ENCODE results near the gene TAS2R30. TPM values are rescaled to one million over a fixed set of nuclear protein-coding genes. Genes with fewer than 3 reads are reported as not detected.

TAS2R30 gene
- total RNA-seq, 2 donors from 2014 or later = 1.5 to 3.7 TPM

DNA sequence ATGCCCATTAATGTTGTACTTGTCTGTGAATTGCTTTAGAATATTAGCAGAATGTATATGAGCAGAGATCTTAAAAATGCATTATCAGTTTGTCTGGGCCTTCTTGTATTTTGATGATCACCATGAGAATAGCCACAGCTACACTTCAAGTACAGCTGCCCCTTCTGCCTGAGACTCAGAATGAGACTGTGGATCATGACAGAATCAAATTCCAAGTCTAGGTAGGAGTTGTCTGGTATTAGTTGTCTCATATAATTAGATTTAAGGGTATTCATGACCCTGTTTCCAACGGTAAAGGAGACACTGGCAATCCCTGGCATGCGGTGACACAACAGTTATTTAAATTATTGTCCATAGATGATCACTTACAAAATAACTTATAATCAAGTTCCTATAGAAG is 18.3 kb upstream of the TAS2R30 start:
- Histone ChIP-seq H3K9me3 (no peaks in the 10 kb centered on the region), H3K4me1 (replicated peaks) (no peaks in the 10 kb centered on the region), H3K36me3 (no peaks in the 10 kb centered on the region), H3K4me3 (no peak overlapping the region), H3K27me3 (replicated peaks; ENCODE audit: insufficient read depth) (no peaks in the 10 kb centered on the region), H3K27ac (no peak overlapping the region)
- DNase-seq (ENCODE audit: low spot score) = no peak
- no peak for TF ChIP-seq POLR2A (IDR thresholded peaks at IDR 0.05)
- TF ChIP-seq, protein P1, sequence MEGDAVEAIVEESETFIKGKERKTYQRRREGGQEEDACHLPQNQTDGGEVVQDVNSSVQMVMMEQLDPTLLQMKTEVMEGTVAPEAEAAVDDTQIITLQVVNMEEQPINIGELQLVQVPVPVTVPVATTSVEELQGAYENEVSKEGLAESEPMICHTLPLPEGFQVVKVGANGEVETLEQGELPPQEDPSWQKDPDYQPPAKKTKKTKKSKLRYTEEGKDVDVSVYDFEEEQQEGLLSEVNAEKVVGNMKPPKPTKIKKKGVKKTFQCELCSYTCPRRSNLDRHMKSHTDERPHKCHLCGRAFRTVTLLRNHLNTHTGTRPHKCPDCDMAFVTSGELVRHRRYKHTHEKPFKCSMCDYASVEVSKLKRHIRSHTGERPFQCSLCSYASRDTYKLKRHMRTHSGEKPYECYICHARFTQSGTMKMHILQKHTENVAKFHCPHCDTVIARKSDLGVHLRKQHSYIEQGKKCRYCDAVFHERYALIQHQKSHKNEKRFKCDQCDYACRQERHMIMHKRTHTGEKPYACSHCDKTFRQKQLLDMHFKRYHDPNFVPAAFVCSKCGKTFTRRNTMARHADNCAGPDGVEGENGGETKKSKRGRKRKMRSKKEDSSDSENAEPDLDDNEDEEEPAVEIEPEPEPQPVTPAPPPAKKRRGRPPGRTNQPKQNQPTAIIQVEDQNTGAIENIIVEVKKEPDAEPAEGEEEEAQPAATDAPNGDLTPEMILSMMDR (IDR thresholded peaks at IDR 0.05) = no peak
- TF ChIP-seq POLR2AphosphoS5 (IDR thresholded peaks at IDR 0.05) = no peak
- WGBS = 91% methylated on average over 2 of the region's 2 CpGs
- intact Hi-C loops (cut with DNase I) = no loop called here

DNA sequence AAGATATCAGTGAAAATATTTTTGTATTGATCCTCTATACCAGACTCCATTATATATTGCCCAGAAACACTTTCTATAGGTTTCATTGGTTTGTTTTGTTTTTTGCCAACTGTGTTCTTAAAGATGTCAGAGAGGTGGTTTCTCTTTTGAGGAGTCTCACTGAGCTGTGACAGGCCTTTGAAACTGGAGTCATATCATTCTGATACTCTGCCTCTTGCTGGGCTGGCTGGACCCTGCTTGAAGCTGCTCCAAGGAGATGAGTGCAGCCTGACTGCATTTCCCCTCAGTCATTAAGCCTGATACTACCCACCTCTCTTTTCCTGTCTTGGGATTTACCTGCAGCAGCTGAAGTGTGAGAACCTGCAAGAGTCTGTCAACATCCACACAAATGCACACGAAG is 16.4 kb upstream of the TAS2R30 start:
- Histone ChIP-seq H3K27ac (no peak overlapping the region), H3K36me3 (no peaks in the 10 kb centered on the region), H3K4me1 (replicated peaks) (no peaks in the 10 kb centered on the region), H3K27me3 (replicated peaks; ENCODE audit: insufficient read depth) (no peaks in the 10 kb centered on the region), H3K4me3 (no peak overlapping the region), H3K9me3 (no peaks in the 10 kb centered on the region)
- 33% methylated on average over 1 of the region's 1 CpG for WGBS
- TF ChIP-seq POLR2AphosphoS5 (IDR thresholded peaks at IDR 0.05) (no peak), POLR2A (IDR thresholded peaks at IDR 0.05) (no peak)
- TF ChIP-seq, protein P1 (IDR thresholded peaks at IDR 0.05) = no peak
- intact Hi-C loops (cut with DNase I) = no loop called here
- no peak for DNase-seq (ENCODE audit: low spot score)

- Histone ChIP-seq H3K27ac (no peak overlapping the region), H3K4me1 (replicated peaks) (no peaks in the 10 kb centered on the region), H3K9me3 (no peaks in the 10 kb centered on the region), H3K4me3 (no peak overlapping the region), H3K27me3 (replicated peaks; ENCODE audit: insufficient read depth) (no peaks in the 10 kb centered on the region), H3K36me3 (no peaks in the 10 kb centered on the region)
- TF ChIP-seq, protein P1 (IDR thresholded peaks at IDR 0.05) = no peak
- TF ChIP-seq POLR2A (IDR thresholded peaks at IDR 0.05) (no peak), POLR2AphosphoS5 (IDR thresholded peaks at IDR 0.05) (no peak)
- intact Hi-C loops (cut with DNase I) = no loop called here
- DNase-seq (ENCODE audit: low spot score) = no peak
- WGBS = 100% methylated on average over 1 of the region's 1 CpG
These were observed 13.0 kb upstream of the TAS2R30 start for GRCh38 chr12:11147420-11147819.

DNA sequence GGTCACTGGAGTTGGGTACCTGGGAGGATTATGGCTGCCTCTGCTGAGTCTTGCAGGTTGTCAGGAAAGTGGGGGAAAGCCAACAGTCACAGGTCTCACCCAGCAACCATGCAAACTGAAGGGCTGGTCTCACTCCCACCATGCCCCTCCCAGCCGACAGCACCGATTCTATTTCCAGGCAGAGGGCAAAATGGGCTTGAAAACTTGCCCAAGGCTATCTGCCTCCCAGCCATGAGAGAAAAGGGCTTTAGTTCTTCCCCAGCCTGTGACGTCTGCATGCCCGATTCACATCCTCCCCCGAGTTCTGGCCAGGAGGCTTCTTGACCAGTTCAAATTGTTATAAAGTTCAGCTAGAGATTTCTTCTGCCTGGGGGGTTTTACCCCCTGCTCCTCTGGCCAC is 9.9 kb upstream of the TAS2R30 start:
- Histone ChIP-seq H3K9me3 (no peaks in the 10 kb centered on the region), H3K27me3 (replicated peaks; ENCODE audit: insufficient read depth) (no peaks in the 10 kb centered on the region), H3K4me1 (replicated peaks) (no peaks in the 10 kb centered on the region), H3K4me3 (no peak overlapping the region), H3K36me3 (no peaks in the 10 kb centered on the region), H3K27ac (no peak overlapping the region)
- WGBS = 100% methylated on average over 5 of the region's 5 CpGs
- no peak for DNase-seq (ENCODE audit: low spot score)
- TF ChIP-seq POLR2A (IDR thresholded peaks at IDR 0.05) (no peak), POLR2AphosphoS5 (IDR thresholded peaks at IDR 0.05) (no peak)
- TF ChIP-seq, protein P1 (IDR thresholded peaks at IDR 0.05) = no peak
- intact Hi-C loops (cut with DNase I) = no loop called here

DNA sequence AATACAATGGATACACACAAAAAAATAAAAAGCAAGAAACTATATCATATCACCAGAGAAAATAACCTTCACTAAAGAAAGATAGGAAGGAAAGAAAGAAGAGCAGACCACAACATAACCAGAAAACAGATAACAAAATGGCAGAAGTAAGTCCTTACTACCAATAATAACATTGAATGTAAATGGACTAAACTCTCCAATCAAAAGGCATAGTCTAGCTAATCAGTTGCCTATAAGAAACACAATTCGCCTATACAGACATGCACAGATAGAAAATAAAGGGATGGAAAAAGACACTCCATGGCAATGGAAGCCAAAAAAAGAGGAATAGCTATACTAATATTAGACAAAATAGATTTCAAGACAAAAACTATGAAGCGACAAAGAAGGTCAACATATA is 8.9 kb upstream of the TAS2R30 start:
- intact Hi-C loops (cut with DNase I) = no loop called here
- Histone ChIP-seq H3K4me1 (replicated peaks) (no peaks in the 10 kb centered on the region), H3K36me3 (no peaks in the 10 kb centered on the region), H3K27ac (no peak overlapping the region), H3K9me3 (no peaks in the 10 kb centered on the region), H3K4me3 (no peak overlapping the region), H3K27me3 (replicated peaks; ENCODE audit: insufficient read depth) (no peaks in the 10 kb centered on the region)
- no peak for DNase-seq (ENCODE audit: low spot score)
- TF ChIP-seq, protein P1 (IDR thresholded peaks at IDR 0.05) = no peak
- 100% methylated on average over 2 of the region's 2 CpGs for WGBS

All from prostate gland (tissue), 2 donors.